ENCODE data around the gene DHX9.

The DHX9 gene

GRCh38 chr1:182935716-182936115 lies 96.6 kb downstream of the DHX9 start:
- no peak for TF ChIP-seq CTCF (IDR thresholded peaks at IDR 0.05; ENCODE audit: low read depth, low read length)
- DNase-seq (ENCODE audit: extremely low read depth, low read depth) = no peak

Data from AG09319 (cell line).